Measurements from ENCODE around the gene PSMC4. TPM values are rescaled to one million over a fixed set of nuclear protein-coding genes. Genes with fewer than 3 reads are reported as not detected.

PSMC4 gene
- total and polyA plus RNA-seq, 2 donors: 45.2 to 81.4 TPM

DNA sequence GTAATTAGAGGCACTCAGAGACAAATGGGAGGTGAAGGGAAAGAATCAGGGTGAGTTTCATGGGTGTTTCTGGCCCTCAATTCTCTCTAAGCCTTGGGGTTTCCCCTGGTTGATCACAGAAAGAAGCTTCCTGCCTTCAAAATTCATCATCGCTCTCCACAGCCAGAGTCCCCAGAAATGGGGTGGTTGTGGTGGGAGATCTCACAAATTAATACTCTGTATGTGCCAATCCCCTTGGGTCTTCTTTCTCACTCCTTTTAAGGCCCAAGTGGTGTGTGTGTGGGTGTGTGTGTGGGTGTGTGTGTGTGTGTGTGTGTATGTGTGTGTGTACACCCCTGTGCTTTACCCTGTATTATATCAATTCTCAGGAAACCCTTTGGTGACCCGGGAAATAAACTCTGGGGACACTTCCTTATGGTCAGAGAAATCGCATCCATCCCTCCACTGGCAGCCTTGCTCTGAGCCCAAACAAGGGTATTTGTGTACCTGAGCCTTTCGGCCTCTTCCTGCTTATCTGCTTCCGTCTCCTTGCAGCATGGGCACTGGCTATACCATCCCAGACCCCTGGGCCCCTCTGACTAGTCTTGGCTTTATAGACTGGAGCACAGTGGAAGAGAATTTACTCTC lies 33.8 kb upstream of the PSMC4 start:
- WGBS: 73% methylated on average over 5 of the region's 5 CpGs
- H3K27ac ChIP-seq (ENCODE audit: low read depth): peak overlapping the region; percentile 18
- no peak overlapping the region for H3K4me3 ChIP-seq (ENCODE audit: low read depth, low read length)
- H3K36me3 ChIP-seq (ENCODE audit: insufficient read depth): no peaks in the 10 kb centered on the region
- H3K4me1 ChIP-seq (ENCODE audit: insufficient read depth): no peaks in the 10 kb centered on the region
- no peak for DNase-seq (ENCODE audit: extremely low spot score)

DNA sequence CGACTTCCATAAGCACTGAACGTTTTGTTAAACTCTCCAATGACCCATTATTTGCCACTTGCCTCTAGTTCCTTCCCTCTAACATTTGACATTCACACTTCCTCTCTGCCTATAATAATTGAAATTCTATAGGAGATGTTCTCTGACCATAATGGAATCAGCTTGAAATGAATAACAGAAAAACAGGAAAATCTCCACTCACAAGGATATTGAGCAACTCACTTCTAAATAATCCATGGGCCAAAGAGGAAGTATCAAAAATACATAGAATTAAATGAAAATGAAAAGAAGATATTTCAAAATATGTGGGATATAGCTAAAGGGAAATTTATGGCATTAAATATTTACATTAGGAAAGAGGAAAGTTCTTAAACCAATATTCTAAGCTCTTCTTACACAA lies 33.2 kb upstream of the PSMC4 start:
- Histone ChIP-seq H3K4me3 (ENCODE audit: low read depth, low read length) (no peak overlapping the region), H3K27ac (ENCODE audit: low read depth) (no peak overlapping the region), H3K4me1 (ENCODE audit: insufficient read depth) (no peaks in the 10 kb centered on the region), H3K36me3 (ENCODE audit: insufficient read depth) (no peaks in the 10 kb centered on the region)
- no peak for DNase-seq (ENCODE audit: extremely low spot score)
- 43% methylated on average over 2 of the region's 2 CpGs for WGBS

DNA sequence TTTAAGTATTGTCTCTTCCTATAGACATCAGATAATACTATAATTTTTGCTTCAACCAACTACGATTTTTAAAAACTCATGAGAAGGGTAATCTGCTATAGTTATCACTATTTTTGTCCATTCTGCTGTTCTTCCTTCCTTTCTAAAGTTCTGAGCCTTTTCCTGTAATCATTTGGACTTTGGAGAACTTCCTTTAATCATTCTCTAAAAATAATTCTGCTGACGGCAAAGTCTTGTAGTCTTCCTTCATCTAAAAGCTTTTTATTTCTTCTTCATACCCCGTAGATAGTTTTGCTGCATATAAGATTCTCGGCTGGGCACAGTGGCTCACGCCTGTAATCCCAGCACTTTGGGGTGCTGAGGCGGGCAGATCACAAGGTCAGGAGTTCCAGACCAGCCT lies 31.4 kb upstream of the PSMC4 start:
- H3K36me3 ChIP-seq (ENCODE audit: insufficient read depth): no peaks in the 10 kb centered on the region
- no peak for DNase-seq (ENCODE audit: extremely low spot score)
- WGBS: 79% methylated on average over 6 of the region's 6 CpGs
- H3K4me3 ChIP-seq (ENCODE audit: low read depth, low read length): no peak overlapping the region
- no peak overlapping the region for H3K27ac ChIP-seq (ENCODE audit: low read depth)
- H3K4me1 ChIP-seq (ENCODE audit: insufficient read depth): no peaks in the 10 kb centered on the region

- no peak for DNase-seq (ENCODE audit: extremely low spot score)
- H3K27ac ChIP-seq (ENCODE audit: low read depth): no peak overlapping the region
- H3K4me3 ChIP-seq (ENCODE audit: low read depth, low read length): no peak overlapping the region
- H3K4me1 ChIP-seq (ENCODE audit: insufficient read depth): no peaks in the 10 kb centered on the region
- no peaks in the 10 kb centered on the region for H3K36me3 ChIP-seq (ENCODE audit: insufficient read depth)
- 36% methylated on average over 1 of the region's 1 CpG for WGBS
Measured at GRCh38 chr19:39940221-39940833, 30.6 kb upstream of the PSMC4 start.

DNA sequence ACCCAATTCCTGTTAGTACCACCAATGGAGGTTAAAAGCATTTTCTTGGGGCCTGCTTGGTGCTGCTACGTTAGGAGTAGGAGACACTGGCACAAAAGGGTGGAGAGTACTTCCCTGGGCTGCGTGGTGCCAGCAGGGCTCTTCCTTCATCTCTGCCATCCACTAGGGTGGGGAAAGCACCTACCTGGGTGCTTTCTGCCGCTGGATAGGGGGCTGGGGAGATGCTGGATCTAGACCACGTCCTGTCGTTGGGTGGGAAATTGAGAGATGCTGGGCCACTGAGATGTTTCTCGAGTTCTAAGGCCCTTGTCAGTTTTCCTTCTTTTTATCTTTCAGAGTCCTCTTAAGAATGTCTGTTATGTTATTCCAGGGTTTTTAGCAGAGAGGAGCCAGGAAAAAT lies 29.8 kb upstream of the PSMC4 start:
- no peaks in the 10 kb centered on the region for H3K36me3 ChIP-seq (ENCODE audit: insufficient read depth)
- H3K4me1 ChIP-seq (ENCODE audit: insufficient read depth): no peaks in the 10 kb centered on the region
- no peak overlapping the region for H3K4me3 ChIP-seq (ENCODE audit: low read depth, low read length)
- no peak for DNase-seq (ENCODE audit: extremely low spot score)
- peak overlapping the region; percentile 16 for H3K27ac ChIP-seq (ENCODE audit: low read depth)
- WGBS: 46% methylated on average over 6 of the region's 6 CpGs

GRCh38 chr19:39941615-39942365 lies 29.2 kb upstream of the PSMC4 start:
- no peak overlapping the region for H3K27ac ChIP-seq (ENCODE audit: low read depth)
- H3K4me3 ChIP-seq (ENCODE audit: low read depth, low read length): no peak overlapping the region
- 8% methylated on average over 5 of the region's 5 CpGs for WGBS
- H3K4me1 ChIP-seq (ENCODE audit: insufficient read depth): no peaks in the 10 kb centered on the region
- no peak for DNase-seq (ENCODE audit: extremely low spot score)
- no peaks in the 10 kb centered on the region for H3K36me3 ChIP-seq (ENCODE audit: insufficient read depth)

- 14% methylated on average over 4 of the region's 4 CpGs for WGBS
- Histone ChIP-seq H3K27ac (ENCODE audit: low read depth) (no peak overlapping the region), H3K4me3 (ENCODE audit: low read depth, low read length) (no peak overlapping the region), H3K4me1 (ENCODE audit: insufficient read depth) (no peaks in the 10 kb centered on the region), H3K36me3 (ENCODE audit: insufficient read depth) (no peaks in the 10 kb centered on the region)
- no peak for DNase-seq (ENCODE audit: extremely low spot score)
Measured at GRCh38 chr19:39942366-39942730, 28.6 kb upstream of the PSMC4 start.

DNA sequence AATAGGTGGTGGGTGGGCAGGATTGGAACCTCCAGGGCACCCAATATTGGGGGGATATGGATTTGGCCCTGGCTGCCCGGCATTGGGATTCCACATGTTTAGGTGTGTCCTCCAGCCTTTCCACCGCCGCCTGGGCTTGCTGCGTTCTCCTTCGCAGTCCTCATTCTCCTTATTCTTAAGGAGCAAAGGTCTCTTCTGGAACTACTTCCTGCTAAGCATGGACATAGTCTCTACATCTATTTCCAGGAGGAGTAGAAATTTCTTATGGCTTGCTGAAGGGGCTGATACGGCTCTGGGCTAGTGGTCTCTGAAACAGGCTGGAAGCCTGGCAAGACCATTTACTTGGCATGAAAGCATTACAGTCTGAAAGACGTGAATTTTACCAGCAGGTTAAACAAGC lies 27.4 kb upstream of the PSMC4 start:
- no peaks in the 10 kb centered on the region for H3K4me1 ChIP-seq (ENCODE audit: insufficient read depth)
- H3K36me3 ChIP-seq (ENCODE audit: insufficient read depth): no peaks in the 10 kb centered on the region
- DNase-seq (ENCODE audit: extremely low spot score): no peak
- peak overlapping the region; percentile 29 for H3K27ac ChIP-seq (ENCODE audit: low read depth)
- 81% methylated on average over 7 of the region's 7 CpGs for WGBS
- H3K4me3 ChIP-seq (ENCODE audit: low read depth, low read length): no peak overlapping the region

DNA sequence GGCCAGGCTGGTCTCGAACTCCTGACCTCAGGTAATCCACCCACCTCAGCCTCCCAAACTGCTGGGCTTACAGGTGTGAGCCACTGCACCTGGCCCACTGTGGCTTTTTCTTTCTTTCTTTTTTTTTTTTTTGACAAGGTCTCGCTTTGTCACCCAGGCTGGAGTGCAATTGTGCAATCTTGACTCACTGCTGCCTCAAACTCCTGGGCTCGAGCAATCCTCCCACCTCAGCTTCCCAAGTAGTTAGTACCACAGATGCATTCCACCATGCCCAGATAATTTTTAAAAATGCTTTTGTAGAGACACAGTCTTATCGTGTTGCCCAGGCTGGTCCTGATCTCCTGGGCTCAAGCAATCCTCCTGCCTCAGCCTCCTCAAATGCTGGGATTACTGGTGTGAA lies 24.4 kb upstream of the PSMC4 start:
- Histone ChIP-seq H3K27ac (ENCODE audit: low read depth) (no peak overlapping the region), H3K4me1 (ENCODE audit: insufficient read depth) (no peaks in the 10 kb centered on the region), H3K4me3 (ENCODE audit: low read depth, low read length) (no peak overlapping the region), H3K36me3 (ENCODE audit: insufficient read depth) (no peaks in the 10 kb centered on the region)
- 80% methylated on average over 4 of the region's 4 CpGs for WGBS
- no peak for DNase-seq (ENCODE audit: extremely low spot score)

DNA sequence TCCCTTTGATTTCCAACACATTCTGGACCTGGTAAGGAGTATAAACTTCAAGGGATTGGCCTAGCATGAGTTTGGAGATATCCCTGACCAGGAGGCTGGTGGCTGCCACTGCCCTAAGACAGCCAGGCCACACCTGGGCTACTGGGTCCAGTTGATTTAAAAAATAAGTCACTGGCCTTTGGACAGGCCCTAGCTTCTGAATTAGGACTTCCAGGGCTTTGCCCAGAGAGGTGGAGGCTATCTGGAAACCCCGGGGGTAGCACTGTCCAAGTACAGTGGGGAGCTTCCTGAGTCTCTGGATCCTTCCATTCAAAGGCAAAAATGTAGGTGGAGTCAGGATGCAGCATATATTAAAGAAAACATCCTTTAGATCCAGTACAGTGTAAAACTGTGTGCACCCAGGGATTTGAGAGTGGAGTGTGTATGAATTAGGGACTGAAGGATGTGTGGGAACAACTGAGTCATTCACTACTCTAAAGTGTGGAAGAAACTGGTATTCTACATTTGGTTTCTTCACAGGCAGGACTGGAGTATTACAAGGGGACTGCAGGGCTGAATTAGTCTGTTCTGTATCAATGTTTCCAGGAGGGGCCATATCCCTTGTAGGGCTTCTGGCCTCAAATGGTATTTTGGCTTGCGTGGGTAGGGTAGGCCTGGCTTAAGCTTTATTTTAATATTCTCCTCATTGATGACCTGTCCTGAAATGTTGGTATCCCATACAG lies 21.8 kb upstream of the PSMC4 start:
- Histone ChIP-seq H3K27ac (ENCODE audit: low read depth) (no peak overlapping the region), H3K4me3 (ENCODE audit: low read depth, low read length) (no peak overlapping the region), H3K36me3 (ENCODE audit: insufficient read depth) (no peaks in the 10 kb centered on the region), H3K4me1 (ENCODE audit: insufficient read depth) (no peaks in the 10 kb centered on the region)
- DNase-seq (ENCODE audit: extremely low spot score): no peak
- 81% methylated on average over 2 of the region's 2 CpGs for WGBS

DNA sequence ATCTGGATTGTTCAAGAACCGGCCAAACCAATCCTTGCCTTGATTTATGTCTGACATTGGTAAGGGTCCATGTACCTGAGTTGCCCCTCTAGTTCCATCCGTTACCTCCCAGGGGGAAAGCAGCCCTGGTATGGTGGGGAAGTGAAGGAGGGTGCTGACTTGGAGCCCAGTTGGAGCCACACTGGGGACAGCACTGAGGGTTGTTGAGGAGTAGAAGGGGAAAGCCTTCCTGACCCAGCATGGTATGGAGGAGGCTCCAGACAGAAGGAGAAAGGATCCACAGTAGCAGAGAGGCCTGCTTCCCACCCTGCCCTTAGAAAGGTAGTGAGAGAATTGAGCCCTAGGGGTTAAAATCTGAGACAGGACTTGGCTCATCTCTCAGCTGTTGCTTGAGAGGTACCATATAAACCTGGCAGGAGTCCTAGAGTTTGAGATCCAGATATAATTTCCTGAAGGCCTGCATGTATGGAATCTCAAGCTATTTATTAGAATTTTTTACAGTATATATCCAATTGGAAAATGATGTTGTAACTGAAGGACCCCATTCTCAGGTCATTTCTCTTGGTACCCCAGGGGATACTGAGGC lies 19.8 kb upstream of the PSMC4 start:
- no peak overlapping the region for H3K27ac ChIP-seq (ENCODE audit: low read depth)
- H3K4me1 ChIP-seq (ENCODE audit: insufficient read depth): no peaks in the 10 kb centered on the region
- H3K36me3 ChIP-seq (ENCODE audit: insufficient read depth): no peaks in the 10 kb centered on the region
- WGBS: 85% methylated on average over 2 of the region's 2 CpGs
- H3K4me3 ChIP-seq (ENCODE audit: low read depth, low read length): no peak overlapping the region
- no peak for DNase-seq (ENCODE audit: extremely low spot score)

DNA sequence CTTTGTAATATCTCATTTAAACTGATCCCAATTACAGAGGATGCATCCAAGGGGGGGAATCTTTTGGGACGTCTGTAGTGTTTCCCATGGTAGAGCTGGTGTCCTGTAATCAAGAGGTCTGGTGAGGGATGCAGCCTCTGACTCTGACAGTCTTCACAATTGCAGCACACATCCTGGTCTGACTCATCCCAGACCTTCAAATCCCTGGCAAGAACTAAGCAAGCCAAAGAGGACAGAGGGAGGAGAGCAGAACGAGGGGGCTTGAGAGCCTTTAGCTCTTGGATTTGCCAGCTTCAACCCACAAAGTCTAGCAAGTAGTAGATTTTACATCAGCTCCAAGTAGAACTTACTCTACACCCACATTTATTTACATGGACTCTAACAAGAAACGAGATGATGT lies 19.3 kb upstream of the PSMC4 start:
- 35% methylated on average over 3 of the region's 3 CpGs for WGBS
- no peak overlapping the region for H3K27ac ChIP-seq (ENCODE audit: low read depth)
- H3K4me1 ChIP-seq (ENCODE audit: insufficient read depth): no peaks in the 10 kb centered on the region
- no peaks in the 10 kb centered on the region for H3K36me3 ChIP-seq (ENCODE audit: insufficient read depth)
- no peak overlapping the region for H3K4me3 ChIP-seq (ENCODE audit: low read depth, low read length)
- no peak for DNase-seq (ENCODE audit: extremely low spot score)

- 86% methylated on average over 7 of the region's 7 CpGs for WGBS
- Histone ChIP-seq H3K4me3 (ENCODE audit: low read depth, low read length) (no peak overlapping the region), H3K4me1 (ENCODE audit: insufficient read depth) (no peaks in the 10 kb centered on the region), H3K27ac (ENCODE audit: low read depth) (no peak overlapping the region), H3K36me3 (ENCODE audit: insufficient read depth) (no peaks in the 10 kb centered on the region)
- no peak for DNase-seq (ENCODE audit: extremely low spot score)
Measured at GRCh38 chr19:39953915-39954314, 17.1 kb upstream of the PSMC4 start.
